Astrocyte (in vitro differentiated cells and primary cell): ENCODE measurements around the gene BRAP.

Experiments
- CTCF ChIP-seq: IDR thresholded peaks from 2 replicates; pipeline ENCODE4 v1.5.1; 2011; ENCODE audit warnings: low read depth, mild to moderate bottlenecking, inconsistent platforms, low read length, moderate library complexity; ENCODE audit not compliant: insufficient read depth
- EZH2 ChIP-seq: IDR thresholded peaks from 2 replicates; pipeline ENCODE4 v1.6.1; 2012; ENCODE audit warnings: mild to moderate bottlenecking, low read length, inconsistent platforms; ENCODE audit not compliant: insufficient read depth

- TF ChIP-seq CTCF (no peak), EZH2 (no peak)
These were observed 34.8 kb downstream of the BRAP start for GRCh38 chr12:111650912-111651311.
